ENCODE results near the gene STAT5B. TPM values are rescaled to one million over a fixed set of nuclear protein-coding genes. Genes with fewer than 3 reads are reported as not detected.
"Not testable (repeated sequence)": the region's sequence is repeated elsewhere in the genome, so short reads cannot be mapped to it uniquely, and the experiment has no call there.

The STAT5B gene
- total RNA-seq, 1 experiment from 2014 or later = 102 TPM

- Histone ChIP-seq H3K27me3 (ENCODE audit: control insufficient read depth, insufficient read depth, low read length) (no peaks in the 10 kb centered on the region), H3K27ac (ENCODE audit: low read length) (no peak overlapping the region), H3K9me3 (ENCODE audit: control insufficient read depth, insufficient read depth, low read depth, low read length) (no peaks in the 10 kb centered on the region), H3K36me3 (ENCODE audit: control insufficient read depth, insufficient read depth, low read length) (no peaks in the 10 kb centered on the region), H3K4me3 (ENCODE audit: low read depth in 2 of 2, low read length in 2 of 2) (no peak overlapping the region), H3K4me1 (ENCODE audit: control insufficient read depth, insufficient read depth, low read length) (peaks cover 8% of the 10 kb centered on the region)
- TF ChIP-seq REST (IDR thresholded peaks at IDR 0.05; ENCODE audit: insufficient read depth in 1 of 2, low read depth in 2 of 2, low read length in 1 of 2) (no peak), CTCF (IDR thresholded peaks at IDR 0.05) (no peak), SIN3A (IDR thresholded peaks at IDR 0.05; ENCODE audit: borderline replicate concordance, insufficient read depth, low read depth, low read length) (no peak), TCF7L2 (IDR thresholded peaks at IDR 0.05; ENCODE audit: low read depth, low read length) (no peak), POLR2AphosphoS5 (IDR thresholded peaks at IDR 0.05; ENCODE audit: low read depth, low read length) (no peak)
- intact Hi-C loops (cut with micrococcal nuclease; ENCODE audit: unreplicated experiment) (no loop called here), in situ Hi-C loops (cut with HindIII; ENCODE audit: low pct_unique_long_range_greater_than_20kb, low sequenced_read_pairs) (no loop called here)
- ChIA-PET CTCF (no interaction called here), POLR2A (interaction anchor here (0.6 kb wide), 1 partner anchor 76 kb away, joined by 4 read pairs; no protein-coding TSS in a partner anchor)
- no peak for ATAC-seq
- BruUV-seq (replicated peaks) = no TSS peak
- no peak for DNase-seq (ENCODE audit: low read depth, low spot score)
Measured at GRCh38 chr17:42188749-42189650, 87.2 kb downstream of the STAT5B start.

- in situ Hi-C loops (cut with HindIII; ENCODE audit: low pct_unique_long_range_greater_than_20kb, low sequenced_read_pairs) (no loop called here), intact Hi-C loops (cut with micrococcal nuclease; ENCODE audit: unreplicated experiment) (no loop called here)
- Histone ChIP-seq H3K27ac (ENCODE audit: low read length) (no peak overlapping the region), H3K4me3 (ENCODE audit: low read depth in 2 of 2, low read length in 2 of 2) (no peak overlapping the region), H3K36me3 (ENCODE audit: control insufficient read depth, insufficient read depth, low read length) (no peaks in the 10 kb centered on the region), H3K4me1 (ENCODE audit: control insufficient read depth, insufficient read depth, low read length) (peaks cover 12% of the 10 kb centered on the region), H3K9me3 (ENCODE audit: control insufficient read depth, insufficient read depth, low read depth, low read length) (no peaks in the 10 kb centered on the region), H3K27me3 (ENCODE audit: control insufficient read depth, insufficient read depth, low read length) (no peaks in the 10 kb centered on the region)
- DNase-seq (ENCODE audit: low read depth, low spot score) (no peak), ATAC-seq (no peak)
- ChIA-PET CTCF (interaction anchor here (0.6 to 1.7 kb wide), 2 partner anchors 34 to 91 kb away, joined by 3 read pairs; no protein-coding TSS in a partner anchor), POLR2A (no interaction called here)
- BruUV-seq (replicated peaks) = no TSS peak
- TF ChIP-seq CTCF (IDR thresholded peaks at IDR 0.05) (no peak), POLR2AphosphoS5 (IDR thresholded peaks at IDR 0.05; ENCODE audit: low read depth, low read length) (no peak), TCF7L2 (IDR thresholded peaks at IDR 0.05; ENCODE audit: low read depth, low read length) (no peak)
Measured at GRCh38 chr17:42187833-42188232, 88.4 kb downstream of the STAT5B start.

GRCh38 chr17:42186191-42186590 is 90.0 kb downstream of the STAT5B start:
- H3K27me3 ChIP-seq (ENCODE audit: control insufficient read depth, insufficient read depth, low read length); H3K27ac ChIP-seq (ENCODE audit: low read length); BruUV-seq (replicated peaks); DNase-seq (ENCODE audit: low read depth, low spot score); ATAC-seq; H3K36me3 ChIP-seq (ENCODE audit: control insufficient read depth, insufficient read depth, low read length); in situ Hi-C loops (cut with HindIII; ENCODE audit: low pct_unique_long_range_greater_than_20kb, low sequenced_read_pairs); intact Hi-C loops (cut with micrococcal nuclease; ENCODE audit: unreplicated experiment); H3K4me3 ChIP-seq (ENCODE audit: low read depth in 2 of 2, low read length in 2 of 2); POLR2A ChIA-PET; H3K9me3 ChIP-seq (ENCODE audit: control insufficient read depth, insufficient read depth, low read depth, low read length): not testable (repeated sequence)
- CTCF ChIA-PET = interaction anchor here (1.7 kb wide), 1 partner anchor 36 kb away, joined by 3 read pairs; no protein-coding TSS in a partner anchor
- H3K4me1 ChIP-seq (ENCODE audit: control insufficient read depth, insufficient read depth, low read length) = peaks cover 12% of the 10 kb centered on the region
